Measurements from ENCODE around the gene KCNK15. TPM values are rescaled to one million over a fixed set of nuclear protein-coding genes. Genes with fewer than 3 reads are reported as not detected.

Gene KCNK15
- total RNA-seq, 1 experiment from 2014 or later, result 0.33 TPM

DNA sequence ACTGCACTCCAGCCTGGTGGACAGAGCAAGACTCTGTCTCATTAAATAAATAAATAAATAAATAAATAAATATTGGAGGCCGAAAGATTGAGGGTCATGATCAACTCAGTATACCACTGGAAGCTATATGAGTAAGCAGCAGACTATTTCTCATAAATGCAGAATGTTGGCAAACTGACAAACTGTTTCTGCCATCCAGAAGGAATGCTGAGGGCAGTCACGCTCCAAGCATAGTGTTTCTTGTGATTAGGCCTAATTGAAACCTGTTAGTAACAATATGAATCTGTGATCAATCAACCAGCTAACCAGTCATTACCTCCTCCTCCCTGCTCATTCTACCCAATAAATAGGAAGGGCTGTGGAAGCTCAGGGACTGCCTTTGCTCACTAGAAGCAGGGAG is 15.2 kb upstream of the KCNK15 start:
- Histone ChIP-seq H4K91ac (ENCODE audit: insufficient read length, low read depth, low read length) (no peak overlapping the region), H3K56ac (ENCODE audit: insufficient read length, low read depth, low read length) (no peak overlapping the region), H3K4me2 (ENCODE audit: insufficient read depth, insufficient read length, low read length) (no peak overlapping the region), H3K14ac (ENCODE audit: insufficient read depth, low read length) (no peak overlapping the region), H3K79me1 (ENCODE audit: insufficient read depth, low read depth, low read length, poor library complexity, severe bottlenecking) (no peaks in the 10 kb centered on the region), H3K4ac (ENCODE audit: low read depth, low read length) (no peak overlapping the region), H2BK5ac (ENCODE audit: insufficient read length, low read length) (no peak overlapping the region), H2AFZ (ENCODE audit: low read length) (no peak overlapping the region), H2BK15ac (ENCODE audit: low read depth, low read length) (no peak overlapping the region), H4K20me1 (ENCODE audit: control insufficient read depth, insufficient read depth, insufficient read length) (no peaks in the 10 kb centered on the region), H2BK120ac (ENCODE audit: low read depth, low read length, poor library complexity, severe bottlenecking) (no peak overlapping the region), H4K8ac (replicated peaks; ENCODE audit: insufficient read length, low read depth, low read length) (no peak overlapping the region), H4K5ac (ENCODE audit: insufficient read length, low read depth, low read length) (no peak overlapping the region), H3K4me1 (ENCODE audit: insufficient read depth, low read length) (no peaks in the 10 kb centered on the region; the same call in 1 of the 2 replicates), H3K23me2 (ENCODE audit: insufficient read length, low read depth, low read length, poor library complexity, severe bottlenecking) (no peaks in the 10 kb centered on the region), H3K27me3 (ENCODE audit: insufficient read depth, low read length) (no peaks in the 10 kb centered on the region), H3K79me2 (ENCODE audit: insufficient read depth, low read length) (no peaks in the 10 kb centered on the region), H3T11ph (ENCODE audit: low read length) (no peak overlapping the region), H3K18ac (ENCODE audit: insufficient read length, low read depth, low read length) (no peak overlapping the region), H3K23ac (ENCODE audit: insufficient read length, low read depth, low read length) (no peak overlapping the region), H3K27ac (ENCODE audit: insufficient read length, low read depth, low read length) (no peak overlapping the region), H2AK5ac (ENCODE audit: insufficient read length, low read length) (no peak overlapping the region), H2BK12ac (ENCODE audit: insufficient read length, low read depth, low read length) (no peak overlapping the region), H2BK20ac (ENCODE audit: low read depth, low read length, poor library complexity, severe bottlenecking) (no peak overlapping the region), H3K9ac (ENCODE audit: extremely low read depth, insufficient read length, low read length) (no peak overlapping the region), H3K9me3 (ENCODE audit: control insufficient read depth, low read depth, low read length) (no peaks in the 10 kb centered on the region)
- no CpG with 5 or more reads among the region's 2 CpGs for WGBS (ENCODE audit: extremely low coverage, insufficient read length, low lambda C conversion rate)
- Mint-ChIP-seq H3K4me1 (peaks cover 31 to 47% of the 10 kb centered on the region in 2 experiments), H3K9me3 (no peaks in the 10 kb centered on the region), H3K27me3 (ENCODE audit: low read depth) (no peaks in the 10 kb centered on the region), H3K36me3 (ENCODE audit: insufficient read depth in 1 of 3, low read depth in 3 of 3) (no peaks in the 10 kb centered on the region), H3K27ac (peak overlapping the region in 1 of 3 experiments; percentile 88; a peak in 2 of 7 replicates), H3K4me3 (no peak overlapping the region)
- TF ChIP-seq, protein P1, sequence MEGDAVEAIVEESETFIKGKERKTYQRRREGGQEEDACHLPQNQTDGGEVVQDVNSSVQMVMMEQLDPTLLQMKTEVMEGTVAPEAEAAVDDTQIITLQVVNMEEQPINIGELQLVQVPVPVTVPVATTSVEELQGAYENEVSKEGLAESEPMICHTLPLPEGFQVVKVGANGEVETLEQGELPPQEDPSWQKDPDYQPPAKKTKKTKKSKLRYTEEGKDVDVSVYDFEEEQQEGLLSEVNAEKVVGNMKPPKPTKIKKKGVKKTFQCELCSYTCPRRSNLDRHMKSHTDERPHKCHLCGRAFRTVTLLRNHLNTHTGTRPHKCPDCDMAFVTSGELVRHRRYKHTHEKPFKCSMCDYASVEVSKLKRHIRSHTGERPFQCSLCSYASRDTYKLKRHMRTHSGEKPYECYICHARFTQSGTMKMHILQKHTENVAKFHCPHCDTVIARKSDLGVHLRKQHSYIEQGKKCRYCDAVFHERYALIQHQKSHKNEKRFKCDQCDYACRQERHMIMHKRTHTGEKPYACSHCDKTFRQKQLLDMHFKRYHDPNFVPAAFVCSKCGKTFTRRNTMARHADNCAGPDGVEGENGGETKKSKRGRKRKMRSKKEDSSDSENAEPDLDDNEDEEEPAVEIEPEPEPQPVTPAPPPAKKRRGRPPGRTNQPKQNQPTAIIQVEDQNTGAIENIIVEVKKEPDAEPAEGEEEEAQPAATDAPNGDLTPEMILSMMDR (conservative IDR thresholded peaks at IDR 0.05), result no peak
- DNase-seq, result no peak
